Embryonic facial prominence (tissue), 1 donor: Measurements from ENCODE around the gene GLRA1.

Experiments used
- DNase-seq: peaks from one replicate; pipeline ENCODE4 v3.0.0-alpha.2; 2016; ENCODE audit errors: extremely low spot score

GLRA1 gene

DNA sequence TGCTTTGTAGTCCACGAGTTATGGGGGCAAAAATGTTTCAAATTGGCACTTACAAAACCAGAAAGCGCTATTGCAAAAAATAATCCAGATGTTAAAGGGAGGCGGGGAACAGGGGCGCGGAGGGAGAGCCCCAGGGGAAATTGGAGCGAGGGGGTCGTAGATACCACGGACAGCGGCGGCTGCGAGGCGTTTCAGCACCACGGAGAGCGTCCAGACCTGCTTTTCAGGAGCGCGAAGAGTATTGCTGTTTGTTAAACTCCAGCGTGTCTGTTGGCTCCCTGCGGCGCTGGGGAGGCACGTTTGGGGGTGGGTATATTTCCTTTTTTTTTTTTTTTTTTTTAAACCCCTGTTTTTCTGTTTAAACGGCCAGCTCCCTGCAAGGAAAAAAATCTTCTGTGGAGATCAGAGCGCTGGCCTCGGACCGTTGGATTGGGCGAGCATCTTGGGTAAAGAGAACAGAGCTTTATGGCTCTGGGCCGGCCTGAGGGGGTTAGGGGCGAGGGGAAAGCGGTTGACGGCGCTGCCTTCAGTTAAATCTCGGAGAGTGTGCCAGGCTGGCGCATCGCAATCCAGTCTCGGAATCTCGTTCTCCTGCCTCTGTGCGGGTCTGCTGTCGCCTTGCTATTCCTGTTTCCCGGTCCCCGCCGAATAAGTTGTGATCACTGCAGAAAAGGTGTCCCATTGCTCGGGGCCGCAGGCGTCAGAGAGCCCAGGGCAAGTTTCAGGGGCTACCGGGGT lies at the start of gene GLRA1:
TSS of gene GLRA1 (minus strand) at position 288 of the 738 bp plus-strand sequence. CDS start 302 bp downstream, outside the sequence.
- DNase-seq: peak; percentile 39

- DNase-seq: no peak
These were observed 46.2 kb upstream of the GLRA1 start for GRCh38 chr5:151970885-151971284.

DNA sequence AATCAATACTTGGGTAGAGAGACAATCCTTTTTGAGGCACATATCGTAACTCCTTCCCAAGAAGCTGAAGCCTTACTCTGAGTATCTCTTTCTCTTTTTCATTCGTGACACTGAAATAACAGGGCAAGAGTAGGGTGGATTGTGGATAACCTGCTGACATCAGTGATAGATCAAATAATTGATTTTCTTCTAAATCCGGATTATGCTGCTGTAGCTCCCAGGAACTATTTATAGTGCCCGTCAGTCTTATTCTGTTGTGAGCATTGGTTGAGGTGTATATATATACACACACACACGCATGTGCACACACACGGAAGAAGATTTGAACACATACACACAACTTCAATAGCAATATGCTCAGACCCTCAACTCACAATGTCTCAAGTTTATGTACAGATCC lies 43.2 kb upstream of the GLRA1 start:
- DNase-seq: no peak

- DNase-seq: no peak
These were observed 41.4 kb upstream of the GLRA1 start for GRCh38 chr5:151966046-151966445.

DNA sequence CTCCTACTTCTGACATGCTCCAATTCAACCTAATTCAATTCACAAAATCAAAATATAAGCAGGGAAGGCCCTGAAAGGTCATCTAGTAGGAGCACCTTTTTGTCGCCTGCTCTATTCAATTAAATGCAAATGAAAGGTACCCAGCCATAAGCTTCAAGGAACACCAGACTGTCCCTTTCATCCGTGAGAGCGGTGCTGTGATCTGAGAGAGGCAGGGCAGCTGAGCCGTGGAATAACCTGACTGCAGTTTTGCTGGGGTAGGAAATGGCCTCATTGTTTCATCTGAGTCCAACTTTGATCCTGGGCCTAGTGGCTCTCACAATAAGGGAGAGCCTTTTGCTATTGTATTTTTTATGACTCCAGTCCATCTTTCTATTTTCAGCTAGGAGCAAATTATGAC lies 39.8 kb upstream of the GLRA1 start:
- no peak for DNase-seq

GRCh38 chr5:151961557-151961956 lies 36.9 kb upstream of the GLRA1 start:
- DNase-seq: no peak

DNA sequence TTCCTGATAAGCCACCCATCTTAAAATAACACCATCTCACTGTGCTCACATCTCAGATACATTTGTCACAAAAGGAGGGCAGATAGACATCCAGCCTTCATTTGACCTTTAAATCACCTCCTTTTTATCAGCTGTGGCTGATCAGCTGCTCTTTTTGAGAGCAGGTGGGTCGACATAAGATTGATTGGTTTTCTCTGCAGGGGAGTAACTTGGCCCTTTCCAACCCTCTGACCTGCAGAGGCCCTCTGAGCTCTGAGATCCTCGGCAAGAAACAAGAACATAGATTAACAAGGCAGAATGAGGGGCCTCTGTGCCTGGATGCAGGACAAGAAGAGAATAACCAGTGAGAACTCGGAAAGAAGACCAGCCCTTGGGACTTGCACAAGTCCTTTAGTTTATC lies 33.5 kb upstream of the GLRA1 start:
- DNase-seq: no peak

DNA sequence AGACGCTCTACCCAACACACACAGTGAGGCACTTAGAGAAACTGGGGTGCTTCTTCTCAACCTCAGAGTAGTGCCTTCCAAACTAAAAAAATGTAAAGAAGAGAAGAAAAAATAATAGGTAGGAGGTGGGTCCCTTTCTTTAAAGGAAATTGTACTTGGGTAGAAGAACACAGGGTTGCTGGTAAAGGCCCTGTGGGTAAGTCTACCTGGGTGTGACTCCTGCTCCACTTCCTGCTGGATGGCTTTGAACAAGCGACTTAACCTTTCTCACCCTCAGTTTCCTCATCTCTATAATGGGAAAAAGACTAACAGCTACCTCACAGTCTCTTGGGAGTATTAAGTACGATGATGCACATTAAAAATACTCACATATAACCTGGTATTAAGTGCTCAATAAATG lies 32.1 kb upstream of the GLRA1 start:
- DNase-seq: no peak

DNA sequence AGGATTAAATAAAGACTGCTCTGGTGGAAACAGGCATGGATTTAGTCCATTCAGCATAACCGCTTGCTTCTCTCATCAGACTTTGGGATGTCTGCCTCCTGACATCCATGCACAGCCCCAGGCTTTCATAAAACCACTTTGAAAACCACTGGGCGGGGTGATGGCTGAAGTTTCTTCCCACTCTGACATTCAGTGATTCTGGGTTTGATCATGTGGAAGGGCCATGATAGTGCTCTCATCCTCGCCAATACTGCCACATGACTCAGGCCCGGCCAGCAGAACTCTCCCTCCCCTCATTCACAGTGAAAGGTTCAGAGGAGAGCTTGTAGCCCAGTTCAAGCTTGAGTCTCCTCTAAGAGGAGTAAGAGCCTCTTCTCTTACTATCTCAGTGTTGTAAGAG lies 29.6 kb upstream of the GLRA1 start:
- no peak for DNase-seq

DNA sequence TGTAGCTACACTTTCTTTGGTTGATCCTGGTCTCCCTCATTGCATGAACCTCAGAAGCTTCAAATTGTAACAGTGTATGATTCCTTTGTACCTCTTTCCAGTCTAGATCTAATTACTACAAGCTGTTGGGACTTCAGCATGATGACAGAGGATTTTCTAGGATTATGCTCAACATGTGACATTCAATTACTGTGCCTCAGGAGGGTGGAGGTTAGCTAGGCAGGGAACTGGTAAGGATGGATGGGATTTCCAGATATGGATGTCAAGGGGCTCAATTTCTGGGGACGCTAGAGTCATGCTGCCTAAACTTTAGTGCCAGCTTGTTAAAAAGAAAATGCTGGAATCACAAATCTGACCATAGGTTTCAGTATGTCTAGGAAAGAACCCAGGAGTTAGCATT lies 29.2 kb upstream of the GLRA1 start:
- DNase-seq: no peak

DNA sequence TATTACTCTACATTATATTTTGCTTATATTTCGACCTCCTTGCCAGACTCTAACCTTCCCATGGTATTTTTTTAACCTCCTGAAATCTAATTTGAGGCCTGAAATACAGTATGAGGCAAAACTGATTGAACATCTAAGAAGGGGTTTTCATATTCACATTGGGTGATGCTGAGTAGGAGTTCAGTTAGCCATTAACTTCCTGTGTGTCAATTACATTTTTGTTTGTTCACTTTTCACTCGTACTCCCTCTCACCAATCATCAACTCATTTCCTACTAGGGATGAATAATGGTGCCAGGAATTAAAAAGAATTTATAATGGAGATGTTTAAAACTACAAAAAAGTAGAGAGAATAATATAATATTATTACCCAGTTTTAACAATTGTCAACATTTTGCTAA lies 27.6 kb upstream of the GLRA1 start:
- no peak for DNase-seq

GRCh38 chr5:151950706-151951105 lies 26.1 kb upstream of the GLRA1 start:
- DNase-seq: no peak

GRCh38 chr5:151949701-151950308 lies 25.2 kb upstream of the GLRA1 start:
- no peak for DNase-seq

- DNase-seq: no peak
These were observed 24.5 kb upstream of the GLRA1 start for GRCh38 chr5:151949113-151949512.

GRCh38 chr5:151947931-151948608 lies 23.4 kb upstream of the GLRA1 start:
- no peak for DNase-seq

- DNase-seq: no peak
These were observed 13.2 kb upstream of the GLRA1 start for GRCh38 chr5:151937851-151938250.

GRCh38 chr5:151935135-151935695 lies 10.6 kb upstream of the GLRA1 start:
- no peak for DNase-seq

DNA sequence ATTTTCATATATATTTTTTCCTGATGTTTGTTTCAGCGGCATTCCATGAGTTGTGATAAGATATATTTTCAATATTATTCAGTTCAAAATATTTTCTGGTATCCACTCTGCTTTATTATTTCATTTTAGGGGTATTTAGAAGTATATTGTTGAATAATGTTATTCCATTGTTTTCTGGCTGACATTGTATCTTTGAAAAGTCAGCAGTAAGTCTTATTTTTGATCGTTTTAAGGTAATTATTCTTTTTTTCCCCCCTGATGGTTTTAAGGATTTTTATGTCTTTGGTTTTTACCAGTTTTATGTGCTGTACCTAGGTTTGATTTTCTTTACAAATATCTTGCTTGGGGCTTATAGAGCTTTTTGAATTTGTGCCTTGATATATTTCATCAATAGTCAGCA lies 6.6 kb upstream of the GLRA1 start:
- DNase-seq: no peak

GRCh38 chr5:151926188-151926587 lies 1.5 kb upstream of the GLRA1 start:
- no peak for DNase-seq

GRCh38 chr5:151925340-151925739 lies 689 bp upstream of the GLRA1 start:
- DNase-seq: no peak

- no peak for DNase-seq
These were observed 680 bp downstream of the GLRA1 start for GRCh38 chr5:151923866-151924476.

GRCh38 chr5:151921916-151922315 lies 2.7 kb downstream of the GLRA1 start:
- DNase-seq: no peak
